Skeletal muscle satellite cell (primary cell): ENCODE results near the gene PIGM.

ENCODE experiments used
- H3K27me3 ChIP-seq: 2 replicates; pipeline ENCODE4 v1.7.0; 2013; ENCODE audit warnings: low read length; ENCODE audit not compliant: control insufficient read depth, insufficient read depth
- H3K36me3 ChIP-seq: 2 replicates; pipeline ENCODE4 v1.7.0; 2013; ENCODE audit warnings: mild to moderate bottlenecking, control low read depth, low read length; ENCODE audit not compliant: insufficient read depth
- H3K4me1 ChIP-seq: 2 replicates; pipeline ENCODE4 v1.7.0; 2013; ENCODE audit warnings: low read length; ENCODE audit not compliant: control insufficient read depth, insufficient read depth
- H3K4me2 ChIP-seq: 2 replicates; pipeline ENCODE4 v1.7.0; 2013; ENCODE audit warnings: mild to moderate bottlenecking, low read length
- H3K4me3 ChIP-seq: 2 replicates; pipeline ENCODE4 v1.7.0; 2013; ENCODE audit warnings: low read length
- H3K9ac ChIP-seq: 2 replicates; pipeline ENCODE4 v1.7.0; 2013; ENCODE audit warnings: mild to moderate bottlenecking, low read depth, low read length, moderate library complexity
- H3K9me3 ChIP-seq: replicated peaks from 2 replicates; pipeline ENCODE4 v1.7.0; 2013; ENCODE audit warnings: mild to moderate bottlenecking, control low read depth, low read length

PIGM gene

GRCh38 chr1:160040476-160040875 is 8.7 kb upstream of the PIGM start:
- Histone ChIP-seq H3K9ac (no peak overlapping the region), H3K4me2 (no peak overlapping the region), H3K9me3 (no peaks in the 10 kb centered on the region), H3K27me3 (peaks cover 39% of the 10 kb centered on the region), H3K36me3 (no peaks in the 10 kb centered on the region), H3K4me3 (no peak overlapping the region), H3K4me1 (no peaks in the 10 kb centered on the region)

- Histone ChIP-seq H3K4me2 (peak overlapping the region; percentile 84), H3K9ac (peak overlapping the region; percentile 81), H3K9me3 (no peaks in the 10 kb centered on the region), H3K36me3 (no peaks in the 10 kb centered on the region), H3K27me3 (peaks cover 9% of the 10 kb centered on the region), H3K4me1 (peaks cover 11% of the 10 kb centered on the region), H3K4me3 (peak overlapping the region; percentile 97)
Measured at GRCh38 chr1:160032165-160032820, 503 bp upstream of the PIGM start.

- Histone ChIP-seq H3K36me3 (no peaks in the 10 kb centered on the region), H3K27me3 (peaks cover 9% of the 10 kb centered on the region), H3K4me2 (peak overlapping the region; percentile 84), H3K4me1 (peaks cover 11% of the 10 kb centered on the region), H3K9ac (peak overlapping the region; percentile 81), H3K4me3 (peak overlapping the region; percentile 97), H3K9me3 (no peaks in the 10 kb centered on the region)
Measured at GRCh38 chr1:160030657-160031364, 979 bp downstream of the PIGM start.

GRCh38 chr1:160028426-160028825 is 3.4 kb downstream of the PIGM start:
- Histone ChIP-seq H3K9ac (no peak overlapping the region), H3K4me2 (no peak overlapping the region), H3K4me3 (no peak overlapping the region), H3K36me3 (no peaks in the 10 kb centered on the region), H3K27me3 (no peaks in the 10 kb centered on the region), H3K9me3 (no peaks in the 10 kb centered on the region), H3K4me1 (peaks cover 11% of the 10 kb centered on the region)

GRCh38 chr1:160025314-160025713 is 6.5 kb downstream of the PIGM start:
- Histone ChIP-seq H3K36me3 (no peaks in the 10 kb centered on the region), H3K27me3 (no peaks in the 10 kb centered on the region), H3K9me3 (no peaks in the 10 kb centered on the region), H3K4me3 (no peak overlapping the region), H3K9ac (no peak overlapping the region), H3K4me1 (no peaks in the 10 kb centered on the region), H3K4me2 (no peak overlapping the region)

- Histone ChIP-seq H3K27me3 (no peaks in the 10 kb centered on the region), H3K4me2 (no peak overlapping the region), H3K4me3 (no peak overlapping the region), H3K4me1 (peaks cover 3% of the 10 kb centered on the region), H3K36me3 (no peaks in the 10 kb centered on the region), H3K9me3 (no peaks in the 10 kb centered on the region), H3K9ac (no peak overlapping the region)
Measured at GRCh38 chr1:160024195-160024905, 7.4 kb downstream of the PIGM start.

- Histone ChIP-seq H3K27me3 (no peaks in the 10 kb centered on the region), H3K4me1 (peaks cover 13% of the 10 kb centered on the region), H3K9ac (no peak overlapping the region), H3K36me3 (no peaks in the 10 kb centered on the region), H3K9me3 (no peaks in the 10 kb centered on the region), H3K4me2 (no peak overlapping the region), H3K4me3 (no peak overlapping the region)
Measured at GRCh38 chr1:160022330-160023310, 9.2 kb downstream of the PIGM start.

- H3K4me3 ChIP-seq = no peak overlapping the region
- H3K36me3 ChIP-seq = no peaks in the 10 kb centered on the region
- no peaks in the 10 kb centered on the region for H3K9me3 ChIP-seq
- H3K4me2 ChIP-seq = no peak overlapping the region
- peaks cover 13% of the 10 kb centered on the region for H3K4me1 ChIP-seq
- H3K27me3 ChIP-seq = no peaks in the 10 kb centered on the region
- no peak overlapping the region for H3K9ac ChIP-seq
Measured at GRCh38 chr1:160021376-160022074, 10.3 kb downstream of the PIGM start.

GRCh38 chr1:160020196-160020595 is 11.6 kb downstream of the PIGM start:
- Histone ChIP-seq H3K4me1 (peaks cover 13% of the 10 kb centered on the region), H3K4me3 (no peak overlapping the region), H3K27me3 (no peaks in the 10 kb centered on the region)

GRCh38 chr1:160018900-160019299 is 12.9 kb downstream of the PIGM start:
- H3K27me3 ChIP-seq = no peaks in the 10 kb centered on the region
- no peak overlapping the region for H3K4me3 ChIP-seq
- no peaks in the 10 kb centered on the region for H3K9me3 ChIP-seq
- no peaks in the 10 kb centered on the region for H3K36me3 ChIP-seq
- no peak overlapping the region for H3K9ac ChIP-seq
- H3K4me1 ChIP-seq = peaks cover 13% of the 10 kb centered on the region
- H3K4me2 ChIP-seq = peak overlapping the region; percentile 56

More at GRCh38 chr1:160020196-160020595, 11.6 kb downstream of the PIGM start:
- no peak overlapping the region for H3K9ac ChIP-seq
- no peak overlapping the region for H3K4me2 ChIP-seq
- H3K9me3 ChIP-seq = no peaks in the 10 kb centered on the region
- no peaks in the 10 kb centered on the region for H3K36me3 ChIP-seq
